Stimulated activated CD4-positive, alpha-beta T cell treated with anti-CD3 and anti-CD28 coated beads, Interleukin-2, amount 100 ng/mL, for 4 hours (primary cell): ENCODE data around the gene GALR3.

Experiments used
- DNase-seq: peaks from one replicate; pipeline ENCODE4 v3.0.0-alpha.2; 2020; ENCODE audit warnings: low read depth

The GALR3 gene

GRCh38 chr22:37824674-37825641 is 1.8 kb downstream of the GALR3 start:
- DNase-seq, result no peak

DNA sequence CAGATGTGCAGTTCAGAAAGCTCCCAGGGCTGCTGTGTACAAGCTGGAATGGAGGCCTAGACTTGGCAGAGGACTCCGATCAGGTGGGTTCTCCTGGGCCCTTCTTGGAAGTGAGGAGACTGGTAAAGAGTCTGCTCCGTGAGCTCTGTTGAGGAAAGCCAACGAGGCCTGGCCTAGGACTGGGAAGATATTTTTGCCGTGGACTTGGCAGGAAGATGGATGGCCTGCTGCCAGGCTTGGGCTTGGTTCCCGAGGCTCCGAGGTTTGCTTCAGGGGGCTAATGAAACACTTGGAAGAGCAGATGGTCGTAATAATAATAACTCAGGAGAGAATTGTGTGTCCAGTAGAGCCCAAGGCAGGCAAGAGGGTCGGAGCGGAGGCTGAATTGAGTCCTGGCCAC is 3.9 kb downstream of the GALR3 start:
- no peak for DNase-seq

DNA sequence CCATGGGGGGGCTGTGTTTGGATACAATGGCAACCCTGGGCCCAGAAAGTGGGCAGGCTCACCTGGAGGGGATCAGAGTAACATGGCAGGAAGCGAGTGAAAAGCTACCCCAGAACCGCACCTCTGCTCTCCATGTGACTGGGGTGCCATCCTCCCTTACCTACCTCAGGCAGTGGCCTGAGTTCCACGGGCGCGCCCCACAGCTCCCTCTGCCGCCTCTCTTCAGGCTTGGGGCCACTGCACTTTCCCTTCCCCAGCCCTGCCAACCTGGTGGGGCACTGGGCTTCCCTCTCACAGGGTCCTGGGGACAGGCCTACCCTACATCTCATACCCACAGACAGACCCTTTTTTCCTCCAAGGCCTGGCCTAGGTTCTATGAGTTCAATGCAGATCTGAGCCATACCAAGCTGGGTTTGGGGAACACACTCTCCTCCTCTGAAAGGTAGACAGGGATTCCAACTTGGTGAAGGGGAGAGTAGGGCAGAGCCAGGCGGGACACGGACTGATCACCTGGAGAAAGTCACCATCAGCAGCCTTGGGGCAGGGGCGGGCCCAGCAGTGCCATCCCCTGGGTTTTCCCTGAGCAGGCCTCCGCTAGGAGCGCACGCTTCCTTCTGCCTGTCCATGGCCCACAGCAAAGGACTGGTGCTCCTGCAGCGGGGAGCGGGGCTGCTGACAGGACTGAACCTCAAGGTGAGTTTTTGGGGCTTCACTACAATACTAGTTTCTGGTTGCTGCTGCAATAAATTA is 7.1 kb downstream of the GALR3 start:
- DNase-seq, result no peak

- no peak for DNase-seq
Observed at GRCh38 chr22:37831472-37831871, 8.3 kb downstream of the GALR3 start.

DNA sequence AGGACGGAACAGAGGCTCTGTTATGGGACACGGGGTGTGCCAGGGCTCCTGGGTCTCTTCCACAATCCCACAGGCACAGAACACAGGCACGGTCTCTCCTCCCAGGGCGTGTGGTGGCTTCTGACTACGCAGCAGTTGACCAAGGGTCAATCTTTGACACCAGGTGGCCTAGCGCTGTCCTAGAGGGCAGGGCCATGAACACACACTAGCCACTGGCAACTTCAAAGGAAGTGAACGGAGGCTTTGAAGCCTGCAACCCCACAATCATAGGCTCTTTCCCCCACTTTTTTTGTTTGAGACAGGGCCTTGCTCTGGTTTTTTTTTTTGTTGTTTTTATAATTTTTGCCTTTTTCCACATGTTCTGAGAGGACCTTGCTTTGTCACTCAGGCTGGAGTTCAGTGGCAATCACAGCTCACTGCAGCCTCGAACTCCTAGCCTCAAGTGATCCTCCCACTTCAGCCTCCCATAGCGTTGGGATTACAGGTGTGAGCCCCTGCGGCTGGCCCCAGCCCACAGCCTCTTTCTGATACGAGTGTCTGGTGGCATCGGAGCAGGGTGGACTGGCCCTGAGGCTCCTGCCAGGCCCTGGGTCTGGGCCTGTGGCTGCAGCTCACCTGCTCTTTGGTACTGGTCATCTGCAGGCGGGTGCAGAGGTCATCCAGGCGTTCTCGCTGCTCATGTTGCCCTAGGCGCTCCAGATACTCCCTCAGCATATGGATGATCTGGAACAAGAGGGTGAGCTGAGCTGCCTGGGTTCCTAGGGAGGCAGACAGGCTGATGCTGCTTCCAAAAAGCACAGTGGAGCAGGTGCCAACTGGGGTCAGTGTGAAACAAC is 9.1 kb downstream of the GALR3 start:
- no peak for DNase-seq

DNA sequence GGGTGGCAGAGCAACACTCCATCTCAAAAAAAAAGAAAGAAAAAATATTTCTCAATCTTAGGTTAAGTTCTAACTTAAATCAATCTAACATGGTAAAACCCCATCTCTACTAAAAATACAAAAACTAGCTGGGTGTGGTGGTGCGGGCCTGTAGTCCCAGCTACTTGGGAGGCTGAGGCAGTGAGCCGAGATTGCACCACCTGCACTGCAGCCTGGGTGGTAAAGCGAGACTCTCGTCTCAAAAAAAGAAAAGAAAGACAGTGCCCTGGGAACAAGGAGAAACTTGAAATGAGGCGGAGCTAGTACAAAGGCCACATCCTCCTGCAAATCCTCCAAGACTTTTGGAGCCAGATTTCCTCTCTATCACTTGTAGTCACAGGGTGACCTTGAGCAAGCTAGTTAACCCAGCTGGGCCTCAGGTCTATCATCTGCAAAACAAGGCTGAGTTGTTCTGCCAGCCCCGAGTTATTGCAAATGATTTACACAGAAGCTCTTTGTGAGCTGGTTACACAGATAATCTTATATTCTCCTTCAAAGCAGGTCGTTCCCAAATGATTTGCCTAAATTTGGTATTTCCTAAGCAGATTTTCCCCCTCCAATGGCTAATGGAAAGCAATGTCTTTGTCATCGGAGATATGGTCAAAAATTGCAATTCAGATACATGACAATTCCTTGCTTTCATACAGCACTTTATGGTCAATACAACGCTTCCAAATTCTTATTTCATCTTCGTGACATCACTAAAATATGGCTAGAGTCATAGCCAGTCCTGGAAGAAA is 19.0 kb downstream of the GALR3 start:
- no peak for DNase-seq

DNA sequence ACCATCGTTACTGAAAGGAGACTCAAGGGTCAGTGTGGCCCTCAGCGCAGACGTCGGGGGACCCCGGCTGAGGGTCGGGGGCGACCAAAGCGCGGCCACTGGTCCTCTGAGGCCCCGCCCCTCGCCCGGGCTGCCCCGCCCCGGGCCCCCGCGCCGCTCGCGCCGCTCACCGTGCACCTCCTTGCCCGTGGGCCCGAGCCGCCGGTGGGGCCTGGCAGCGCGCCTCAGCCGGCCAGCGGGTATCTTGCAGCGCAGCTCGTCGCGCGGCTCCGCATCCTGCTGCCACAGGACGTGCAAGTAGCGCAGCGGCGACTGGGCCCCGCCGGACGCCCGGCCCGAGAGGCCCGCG is 20.5 kb downstream of the GALR3 start:
- peak; percentile 9 for DNase-seq

DNA sequence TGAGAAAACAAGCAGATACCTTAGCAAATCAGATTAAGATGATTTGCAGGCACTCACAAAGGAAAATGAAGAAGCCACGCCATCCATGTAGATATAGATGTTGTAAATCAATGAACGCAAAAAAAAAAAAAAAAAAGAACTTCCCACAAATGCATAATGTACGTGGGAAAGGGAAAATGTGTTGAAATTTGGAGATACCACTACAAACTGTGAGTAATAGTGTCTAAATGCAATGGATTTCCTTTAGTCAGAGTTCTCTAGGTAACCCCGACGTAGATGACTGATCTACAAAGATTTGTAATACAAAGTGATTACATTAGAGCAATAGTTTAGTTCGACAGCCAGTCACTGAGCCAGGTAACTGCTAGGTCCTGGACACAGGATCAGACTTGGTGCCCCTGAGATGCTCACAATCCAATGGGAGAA is 21.7 kb downstream of the GALR3 start:
- no peak for DNase-seq

DNA sequence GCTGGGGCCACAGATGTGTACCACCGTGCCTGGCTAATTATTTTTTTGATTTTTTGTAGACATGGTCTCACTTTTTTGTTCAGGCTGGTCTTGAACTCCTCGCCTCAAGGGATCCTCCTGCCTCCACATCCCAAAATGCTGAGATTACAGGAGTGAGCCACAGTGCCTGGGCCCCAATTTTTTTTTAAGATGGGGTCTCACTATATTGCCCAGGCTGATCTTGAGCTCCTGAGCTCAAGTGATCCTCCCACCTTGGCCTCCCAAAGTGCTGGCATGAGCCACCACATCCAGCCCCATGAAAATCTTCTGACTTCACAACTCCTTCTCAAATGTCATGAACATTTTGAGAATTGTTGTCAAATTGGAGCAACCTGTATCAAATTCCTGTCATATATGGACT is 23.3 kb downstream of the GALR3 start:
- DNase-seq, result no peak

DNA sequence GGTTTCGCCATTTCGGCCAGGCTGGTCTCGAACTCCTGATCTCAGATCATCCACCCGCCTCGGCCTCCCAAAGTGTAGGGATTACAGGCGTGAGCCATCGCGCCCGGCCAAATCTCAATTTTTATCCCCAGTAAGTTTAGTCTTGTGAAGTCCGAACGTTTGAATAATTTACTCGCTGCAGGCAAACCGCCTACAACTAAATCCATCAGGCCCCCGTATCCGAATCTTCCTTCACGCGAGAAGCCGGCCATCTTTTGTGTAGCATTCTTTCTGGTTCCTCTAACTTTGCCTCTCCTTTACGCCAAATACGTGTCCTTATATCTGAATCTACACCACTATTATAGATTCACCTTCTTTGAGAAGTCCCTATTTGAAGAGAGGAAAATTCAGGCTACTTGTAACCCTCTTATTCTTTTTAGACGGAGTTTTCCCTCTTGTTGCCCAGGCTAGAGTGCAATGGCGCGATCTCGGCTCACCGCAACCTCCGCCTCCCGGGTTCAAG is 25.5 kb downstream of the GALR3 start:
- DNase-seq, result no peak

- DNase-seq, result peak; percentile 78
Observed at GRCh38 chr22:37849089-37849751, 26.0 kb downstream of the GALR3 start, which contains the start of gene EIF3L. TSS of gene EIF3L (plus strand) at chr22:37849419. CDS start at chr22:37849450, 31 bp downstream.

GRCh38 chr22:37850801-37851200 is 27.6 kb downstream of the GALR3 start:
- DNase-seq, result no peak

DNA sequence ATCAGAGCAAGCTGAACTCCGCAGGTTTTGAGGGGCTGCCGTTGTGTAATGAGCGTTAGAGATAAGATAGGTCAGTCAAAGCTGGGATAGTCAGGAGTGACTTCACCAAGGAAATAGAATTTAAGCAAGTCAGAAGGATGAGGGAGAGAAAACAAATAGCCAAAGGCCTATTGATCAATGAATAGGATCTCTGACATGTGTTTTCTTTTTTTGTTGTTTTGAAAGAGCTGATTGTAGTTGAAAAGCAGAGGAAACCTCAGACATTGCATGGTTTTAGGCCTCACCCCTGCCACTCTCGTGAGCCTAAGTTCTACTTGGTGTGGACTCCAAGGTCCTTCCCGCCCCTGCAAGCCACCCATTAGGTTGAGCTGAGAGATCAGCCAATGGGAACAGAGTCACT is 29.2 kb downstream of the GALR3 start:
- no peak for DNase-seq

DNA sequence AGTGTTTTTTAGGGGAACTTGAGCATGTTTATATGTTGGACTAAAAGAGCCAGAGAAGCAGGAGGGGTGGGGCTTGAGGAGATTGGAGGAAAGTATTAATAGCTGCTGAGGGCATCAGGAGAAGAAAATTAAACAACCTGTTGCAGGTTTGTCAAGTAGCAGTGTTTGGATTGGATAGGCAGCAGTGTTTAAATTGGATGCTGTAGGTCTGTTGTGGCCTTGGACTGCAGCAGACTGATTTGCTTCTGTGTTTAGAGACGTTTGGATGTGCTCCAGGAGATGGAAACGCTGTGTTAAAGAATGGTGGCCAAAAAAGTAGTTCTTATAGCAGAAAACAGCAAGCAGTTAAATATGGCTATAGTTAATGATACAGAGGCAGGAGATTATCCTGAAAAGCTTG is 31.8 kb downstream of the GALR3 start:
- no peak for DNase-seq

DNA sequence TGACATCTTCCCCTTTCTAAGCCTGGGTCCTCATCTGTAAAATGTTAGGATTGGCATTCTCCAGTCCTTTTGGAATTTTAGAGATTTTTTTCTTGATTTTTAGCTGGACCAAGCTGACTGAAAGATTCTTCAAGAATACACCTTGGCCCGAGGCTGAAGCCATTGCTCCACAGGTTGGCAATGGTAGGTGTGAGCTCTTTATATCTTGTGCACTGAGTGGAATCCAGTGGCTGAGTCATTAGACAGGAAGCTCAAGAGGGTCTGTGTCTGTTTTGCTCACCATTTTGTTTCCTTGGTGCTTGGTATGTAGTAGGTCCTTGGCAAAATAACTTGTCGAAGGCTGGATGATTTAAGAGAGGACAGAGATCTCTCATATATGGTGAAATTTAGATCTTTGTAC is 32.3 kb downstream of the GALR3 start:
- DNase-seq, result no peak

DNA sequence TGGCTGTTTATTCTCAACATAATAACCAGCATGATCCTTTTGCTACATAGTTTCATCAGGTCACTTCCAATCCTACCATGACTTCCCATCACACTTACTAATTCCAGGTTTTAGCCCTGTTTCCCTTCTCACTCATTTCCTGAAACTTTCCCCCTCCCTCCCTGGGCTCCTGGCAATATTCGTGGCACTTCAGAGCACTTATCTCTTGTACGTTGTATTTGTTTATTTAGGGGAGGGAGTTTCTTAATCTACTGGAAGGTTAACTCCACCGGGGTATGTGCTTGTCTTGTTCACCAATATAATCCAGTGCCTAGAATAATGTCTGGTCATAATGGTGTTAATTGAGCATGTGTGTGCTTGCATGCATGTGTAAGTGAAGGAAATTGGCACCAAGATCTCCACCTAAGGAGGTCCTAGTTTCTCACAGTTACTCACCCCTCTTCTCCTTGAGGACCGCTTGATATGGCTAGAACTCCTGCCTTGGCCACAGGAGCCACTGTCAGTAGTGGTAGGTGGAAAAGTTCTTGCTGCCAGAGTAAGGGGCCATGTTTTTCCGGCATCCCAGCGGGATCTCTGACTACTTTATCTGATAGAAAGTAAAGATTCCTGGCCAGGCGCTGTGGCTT is 37.7 kb downstream of the GALR3 start:
- DNase-seq, result no peak

- DNase-seq, result no peak
Observed at GRCh38 chr22:37862570-37863325, 39.6 kb downstream of the GALR3 start.

DNA sequence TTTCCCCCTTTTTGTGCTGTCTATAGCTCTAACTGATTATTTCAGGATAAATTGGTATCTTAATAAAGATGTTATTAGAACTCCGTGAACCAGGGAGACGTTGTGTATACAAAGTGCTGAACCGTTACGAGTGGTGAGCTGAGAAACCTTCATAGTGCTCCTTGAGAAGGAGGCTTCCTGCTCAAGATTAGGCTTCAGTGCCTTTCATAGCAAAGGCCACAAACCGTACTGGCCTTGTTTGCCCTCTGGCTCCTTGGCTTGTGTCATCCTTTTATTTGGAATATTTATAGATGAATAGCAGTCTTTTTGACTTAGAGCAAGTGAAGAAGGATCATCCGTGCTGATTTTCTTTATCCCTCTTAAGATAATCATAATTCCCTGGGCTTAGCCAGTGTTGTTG is 42.3 kb downstream of the GALR3 start:
- no peak for DNase-seq

DNA sequence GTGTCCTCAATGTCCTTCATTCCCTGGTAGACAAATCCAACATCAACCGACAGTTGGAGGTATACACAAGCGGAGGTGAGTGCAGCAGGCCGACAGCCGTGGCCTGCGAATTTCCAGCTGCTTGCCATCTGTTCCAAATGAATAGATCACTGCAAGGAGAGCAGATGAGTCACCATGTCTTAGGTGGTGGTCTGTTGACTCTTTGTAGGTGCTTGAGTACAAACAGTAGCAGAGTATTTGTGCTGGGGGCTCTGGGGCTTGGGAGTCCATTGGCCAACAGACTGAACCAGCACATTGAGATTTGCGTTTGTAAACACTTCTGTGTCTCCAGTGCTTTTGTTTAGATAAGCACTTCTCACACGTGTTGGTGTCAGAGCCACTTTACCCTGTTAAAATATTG is 47.1 kb downstream of the GALR3 start:
- DNase-seq, result no peak
